Lower leg skin (tissue), 3 donors: ENCODE results near the gene ERGIC1.

Source experiments
- POLR2A ChIP-seq, 2 donors: fragments of 450-650 bp; IDR thresholded peaks; one replicate each; pipeline ENCODE4 v1.6.1; 2016 to 2017; ENCODE audit warnings: antibody characterized with exemption in 2 of 2, mild to moderate bottlenecking in 1 of 2, moderate library complexity in 1 of 2
- TF ChIP-seq, protein P1 (sequence below), 3 donors: fragments of 450-650 bp; IDR thresholded peaks; one replicate each; pipeline ENCODE4 v1.5.1; 2016; ENCODE audit warnings: antibody characterized with exemption in 3 of 3, mild to moderate bottlenecking in 3 of 3, moderate library complexity in 2 of 3

DNA sequence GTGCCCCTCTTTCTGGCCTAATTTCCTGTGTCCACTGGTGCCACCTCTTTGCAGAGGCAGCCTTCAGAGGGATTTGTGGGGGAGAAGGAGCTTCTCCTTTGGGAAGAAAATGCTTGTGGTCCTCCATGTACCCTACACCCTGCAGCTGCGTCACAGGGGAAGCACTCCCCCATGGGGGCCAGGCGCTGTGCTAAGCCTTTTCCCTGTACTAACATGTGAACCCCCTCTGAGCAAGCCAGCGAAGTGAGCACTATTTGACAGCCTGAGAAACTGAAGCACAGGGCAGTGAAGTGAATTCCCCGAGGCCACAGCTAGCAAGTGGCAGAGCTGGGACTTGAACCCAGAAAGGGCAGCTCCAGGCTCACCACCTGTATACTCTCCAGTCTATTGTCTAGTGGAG is 32.3 kb downstream of the ERGIC1 start:
- TF ChIP-seq, protein P1, sequence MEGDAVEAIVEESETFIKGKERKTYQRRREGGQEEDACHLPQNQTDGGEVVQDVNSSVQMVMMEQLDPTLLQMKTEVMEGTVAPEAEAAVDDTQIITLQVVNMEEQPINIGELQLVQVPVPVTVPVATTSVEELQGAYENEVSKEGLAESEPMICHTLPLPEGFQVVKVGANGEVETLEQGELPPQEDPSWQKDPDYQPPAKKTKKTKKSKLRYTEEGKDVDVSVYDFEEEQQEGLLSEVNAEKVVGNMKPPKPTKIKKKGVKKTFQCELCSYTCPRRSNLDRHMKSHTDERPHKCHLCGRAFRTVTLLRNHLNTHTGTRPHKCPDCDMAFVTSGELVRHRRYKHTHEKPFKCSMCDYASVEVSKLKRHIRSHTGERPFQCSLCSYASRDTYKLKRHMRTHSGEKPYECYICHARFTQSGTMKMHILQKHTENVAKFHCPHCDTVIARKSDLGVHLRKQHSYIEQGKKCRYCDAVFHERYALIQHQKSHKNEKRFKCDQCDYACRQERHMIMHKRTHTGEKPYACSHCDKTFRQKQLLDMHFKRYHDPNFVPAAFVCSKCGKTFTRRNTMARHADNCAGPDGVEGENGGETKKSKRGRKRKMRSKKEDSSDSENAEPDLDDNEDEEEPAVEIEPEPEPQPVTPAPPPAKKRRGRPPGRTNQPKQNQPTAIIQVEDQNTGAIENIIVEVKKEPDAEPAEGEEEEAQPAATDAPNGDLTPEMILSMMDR (IDR thresholded peaks at IDR 0.05): no peak
- TF ChIP-seq POLR2A (IDR thresholded peaks at IDR 0.05): no peak
